SHP77 treated with DMSO at 0.1 percent for 48 hours (cell line): ENCODE data around the gene IQSEC3.
"Not testable (repeated sequence)": the region's sequence is repeated elsewhere in the genome, so short reads cannot be mapped to it uniquely, and the experiment has no call there.

Experiments
- DNase-seq: peaks from one replicate; lab custom pipeline; 2025; lab: John Stamatoyannopoulos, UW

Gene IQSEC3

GRCh38 chr12:66428-66781 is at the start of gene IQSEC3:
IQSEC3 (plus strand) TSS chr12:66767; CDS start chr12:66883, 116 bp downstream.
- DNase-seq: not testable (repeated sequence)

- not testable (repeated sequence) for DNase-seq
These were observed 48.9 kb upstream of the IQSEC3 start for GRCh38 chr12:17370-18340.

GRCh38 chr12:18821-19567 is 47.6 kb upstream of the IQSEC3 start:
- not testable (repeated sequence) for DNase-seq

GRCh38 chr12:19906-20305 is 46.7 kb upstream of the IQSEC3 start:
- DNase-seq: not testable (repeated sequence)

GRCh38 chr12:20757-21156 is 45.8 kb upstream of the IQSEC3 start:
- no peak for DNase-seq

GRCh38 chr12:21301-22189 is 45.0 kb upstream of the IQSEC3 start:
- DNase-seq: no peak

- DNase-seq: no peak
These were observed 44.4 kb upstream of the IQSEC3 start for GRCh38 chr12:22190-22529.

GRCh38 chr12:22530-23201 is 43.9 kb upstream of the IQSEC3 start:
- DNase-seq: no peak

- not testable (repeated sequence) for DNase-seq
These were observed 38.7 kb upstream of the IQSEC3 start for GRCh38 chr12:27904-28303.

GRCh38 chr12:38775-39174 is 27.8 kb upstream of the IQSEC3 start:
- not testable (repeated sequence) for DNase-seq

- DNase-seq: not testable (repeated sequence)
These were observed 26.9 kb upstream of the IQSEC3 start for GRCh38 chr12:39555-40265.

- DNase-seq: not testable (repeated sequence)
These were observed 22.2 kb upstream of the IQSEC3 start for GRCh38 chr12:44352-44751.

- DNase-seq: not testable (repeated sequence)
These were observed 21.2 kb upstream of the IQSEC3 start for GRCh38 chr12:45235-45990.

- not testable (repeated sequence) for DNase-seq
These were observed 20.6 kb upstream of the IQSEC3 start for GRCh38 chr12:45991-46358.

- not testable (repeated sequence) for DNase-seq
These were observed 20.0 kb upstream of the IQSEC3 start for GRCh38 chr12:46542-46941.

- DNase-seq: not testable (repeated sequence)
These were observed 18.8 kb upstream of the IQSEC3 start for GRCh38 chr12:47699-48226.

GRCh38 chr12:49149-49548 is 17.4 kb upstream of the IQSEC3 start:
- DNase-seq: not testable (repeated sequence)

GRCh38 chr12:51087-51486 is 15.5 kb upstream of the IQSEC3 start:
- DNase-seq: not testable (repeated sequence)

- DNase-seq: not testable (repeated sequence)
These were observed 14.6 kb upstream of the IQSEC3 start for GRCh38 chr12:51962-52361.
